Measurements from ENCODE around the gene OR5H14. TPM values are rescaled to one million over a fixed set of nuclear protein-coding genes. Genes with fewer than 3 reads are reported as not detected.
A peak's percentile ranks its signal among the peaks of the same experiment; 100 is the strongest.

The OR5H14 gene
- total and polyA plus RNA-seq, 2 of the 13 experiments (the other 11 are each of a cell fraction or from before 2014, with no cell fraction given), result not detected

- 2% methylated on average over 1 of the region's 1 CpG for WGBS (ENCODE audit: low lambda C conversion rate)
- no peaks in the 10 kb centered on the region for H3K79me2 ChIP-seq (ENCODE audit: insufficient read depth, low read length)
- no peaks in the 10 kb centered on the region for H3K9me3 ChIP-seq (ENCODE audit: low read length)
- no peak overlapping the region for H3K27ac ChIP-seq (ENCODE audit: extremely low read length, insufficient read depth, low read length)
- BruUV-seq (replicated peaks), result no TSS peak
- CTCF ChIA-PET (ENCODE audit: low intra/inter-chr PET ratio, low total read pairs), result no interaction called here
- no peaks in the 10 kb centered on the region for H3K27me3 ChIP-seq (ENCODE audit: control insufficient read depth in 1 of 2, insufficient read depth in 2 of 2, low read length in 2 of 2)
- in situ Hi-C loops (cut with HindIII; ENCODE audit: extremely low pct_ligation_motif_present, low pct_unique_long_range_greater_than_20kb) (no loop called here), intact Hi-C loops (cut with micrococcal nuclease; ENCODE audit: unreplicated experiment) (no loop called here)
- H3K4me3 ChIP-seq (replicated peaks in 1 of 3; ENCODE audit: insufficient read depth in 1 of 3, low read depth in 2 of 3, low read length in 3 of 3), result no peak overlapping the region
- no peak overlapping the region for H2AFZ ChIP-seq (ENCODE audit: low read length)
- ATAC-seq (peak; percentile 60), DNase-seq (ENCODE audit: low spot score) (no peak), FAIRE-seq (no peak)
- no peaks in the 10 kb centered on the region for H3K36me3 ChIP-seq (replicated peaks in 1 of 2; ENCODE audit: control insufficient read depth in 1 of 2, insufficient read depth in 2 of 2, low read length in 2 of 2)
- no peaks in the 10 kb centered on the region for H3K4me1 ChIP-seq (ENCODE audit: insufficient read depth, low read length)
- H3K9ac ChIP-seq (ENCODE audit: insufficient read depth, low read depth, low read length), result no peak overlapping the region
- no peak overlapping the region for H3K4me2 ChIP-seq (ENCODE audit: low read depth, low read length)
- TF ChIP-seq ONECUT2 (CRISPR knock-in tag; IDR thresholded peaks at IDR 0.05) (peak; percentile 68; the same call in 1 of the 2 replicates), AGO1 (IDR thresholded peaks at IDR 0.05; ENCODE audit: low read depth, low read length, poor library complexity, severe bottlenecking) (no peak), CENPT (CRISPR knock-in tag; IDR thresholded peaks at IDR 0.05; ENCODE audit: low read depth) (no peak), FLYWCH1 (CRISPR knock-in tag; IDR thresholded peaks at IDR 0.05) (no peak), HNF4A (CRISPR knock-in tag; IDR thresholded peaks at IDR 0.05) (peak; percentile 41), ZBTB37 (CRISPR knock-in tag; IDR thresholded peaks at IDR 0.05) (no peak), ZNF432 (CRISPR knock-in tag; IDR thresholded peaks at IDR 0.05; ENCODE audit: borderline replicate concordance) (no peak), MIXL1 (CRISPR knock-in tag; IDR thresholded peaks at IDR 0.05) (no peak), ZNF256 (CRISPR knock-in tag; conservative IDR thresholded peaks at IDR 0.05) (no peak), RBAK (CRISPR knock-in tag; IDR thresholded peaks at IDR 0.05) (no peak), NONO (IDR thresholded peaks at IDR 0.05) (no peak), NONO (CRISPR knock-in tag; conservative IDR thresholded peaks at IDR 0.05) (no peak), GRHL1 (CRISPR knock-in tag; conservative IDR thresholded peaks at IDR 0.05) (no peak), NCOR1 (IDR thresholded peaks at IDR 0.05; ENCODE audit: borderline replicate concordance, low read length) (0 out of 2 replicates have a peak, but pooled peaks have one; percentile 23), ZNF709 (CRISPR knock-in tag; IDR thresholded peaks at IDR 0.05) (no peak), ZNF670 (CRISPR knock-in tag; IDR thresholded peaks at IDR 0.05; ENCODE audit: borderline replicate concordance) (no peak)
- H4K20me1 ChIP-seq (ENCODE audit: insufficient read depth, low read length), result no peaks in the 10 kb centered on the region
- POLR2A ChIA-PET, result no interaction called here
These were observed 39.1 kb upstream of the OR5H14 start for GRCh38 chr3:98108162-98108561.
